ENCODE results near the gene GIMAP2. TPM values are rescaled to one million over a fixed set of nuclear protein-coding genes. Genes with fewer than 3 reads are reported as not detected.

The GIMAP2 gene
- total RNA-seq, 1 experiment from 2014 or later = not detected

- H3K4me1 Mint-ChIP-seq = no peaks in the 10 kb centered on the region
- no peaks in the 10 kb centered on the region; a peak in 1 of 7 replicates for H3K36me3 Mint-ChIP-seq (ENCODE audit: insufficient read depth in 1 of 3, low read depth in 3 of 3)
- Histone ChIP-seq H2AK5ac (ENCODE audit: insufficient read length, low read length) (no peak overlapping the region), H3K4me2 (ENCODE audit: insufficient read depth, insufficient read length, low read length) (no peak overlapping the region), H3K9me3 (ENCODE audit: control insufficient read depth, low read depth, low read length) (peaks cover 5% of the 10 kb centered on the region), H3K56ac (ENCODE audit: insufficient read length, low read depth, low read length) (no peak overlapping the region), H2AFZ (ENCODE audit: low read length) (no peak overlapping the region), H4K8ac (replicated peaks; ENCODE audit: insufficient read length, low read depth, low read length) (no peak overlapping the region), H3K23me2 (ENCODE audit: insufficient read length, low read depth, low read length, poor library complexity, severe bottlenecking) (no peaks in the 10 kb centered on the region), H4K5ac (ENCODE audit: insufficient read length, low read depth, low read length) (no peak overlapping the region), H2BK12ac (ENCODE audit: insufficient read length, low read depth, low read length) (no peak overlapping the region), H3K27me3 (ENCODE audit: insufficient read depth, low read length) (no peaks in the 10 kb centered on the region), H3K27ac (ENCODE audit: insufficient read length, low read depth, low read length) (no peak overlapping the region), H3K18ac (ENCODE audit: insufficient read length, low read depth, low read length) (no peak overlapping the region), H2BK5ac (ENCODE audit: insufficient read length, low read length) (no peak overlapping the region), H4K91ac (ENCODE audit: insufficient read length, low read depth, low read length) (no peak overlapping the region), H3T11ph (ENCODE audit: low read length) (no peak overlapping the region), H3K14ac (ENCODE audit: insufficient read depth, low read length) (no peak overlapping the region), H3K79me2 (ENCODE audit: insufficient read depth, low read length) (no peaks in the 10 kb centered on the region), H3K23ac (ENCODE audit: insufficient read length, low read depth, low read length) (no peak overlapping the region), H4K20me1 (ENCODE audit: control insufficient read depth, insufficient read depth, insufficient read length) (no peaks in the 10 kb centered on the region), H2BK120ac (ENCODE audit: low read depth, low read length, poor library complexity, severe bottlenecking) (no peak overlapping the region), H3K9ac (ENCODE audit: extremely low read depth, insufficient read length, low read length) (no peak overlapping the region), H2BK15ac (ENCODE audit: low read depth, low read length) (no peak overlapping the region), H3K79me1 (ENCODE audit: insufficient read depth, low read depth, low read length, poor library complexity, severe bottlenecking) (no peaks in the 10 kb centered on the region), H3K4ac (ENCODE audit: low read depth, low read length) (no peak overlapping the region), H2BK20ac (ENCODE audit: low read depth, low read length, poor library complexity, severe bottlenecking) (no peak overlapping the region), H3K4me1 (ENCODE audit: insufficient read depth, low read length) (no peaks in the 10 kb centered on the region)
- no peak for DNase-seq
- H3K9me3 Mint-ChIP-seq = peaks cover 9 to 15% of the 10 kb centered on the region in 2 experiments
- TF ChIP-seq CTCF (conservative IDR thresholded peaks at IDR 0.05) = no peak
- H3K27ac Mint-ChIP-seq = no peak overlapping the region
- H3K4me3 Mint-ChIP-seq = no peak overlapping the region
- peaks cover 53% of the 10 kb centered on the region for H3K27me3 Mint-ChIP-seq (ENCODE audit: low read depth)
- WGBS (ENCODE audit: extremely low coverage, insufficient read length, low lambda C conversion rate) = no CpG with 5 or more reads among the region's 1 CpG
These were observed 17.0 kb upstream of the GIMAP2 start for GRCh38 chr7:150668472-150668911.
